GM18517 (cell line): Measurements from ENCODE around the gene SP3.
A peak's percentile ranks its signal among the peaks of the same experiment; 100 is the strongest.
"Not testable (repeated sequence)": the region's sequence is repeated elsewhere in the genome, so short reads cannot be mapped to it uniquely, and the experiment has no call there.

Experiments
- ATAC-seq: cut with Tn5 transposase; IDR thresholded peaks from one replicate; pipeline ENCODE4 v1.9.1; 2021; ENCODE audit warnings: mild to moderate bottlenecking, moderate library complexity; ENCODE audit not compliant: unreplicated experiment

The SP3 gene

GRCh38 chr2:173892341-173892740 lies 72.8 kb downstream of the SP3 start:
- no peak for ATAC-seq

DNA sequence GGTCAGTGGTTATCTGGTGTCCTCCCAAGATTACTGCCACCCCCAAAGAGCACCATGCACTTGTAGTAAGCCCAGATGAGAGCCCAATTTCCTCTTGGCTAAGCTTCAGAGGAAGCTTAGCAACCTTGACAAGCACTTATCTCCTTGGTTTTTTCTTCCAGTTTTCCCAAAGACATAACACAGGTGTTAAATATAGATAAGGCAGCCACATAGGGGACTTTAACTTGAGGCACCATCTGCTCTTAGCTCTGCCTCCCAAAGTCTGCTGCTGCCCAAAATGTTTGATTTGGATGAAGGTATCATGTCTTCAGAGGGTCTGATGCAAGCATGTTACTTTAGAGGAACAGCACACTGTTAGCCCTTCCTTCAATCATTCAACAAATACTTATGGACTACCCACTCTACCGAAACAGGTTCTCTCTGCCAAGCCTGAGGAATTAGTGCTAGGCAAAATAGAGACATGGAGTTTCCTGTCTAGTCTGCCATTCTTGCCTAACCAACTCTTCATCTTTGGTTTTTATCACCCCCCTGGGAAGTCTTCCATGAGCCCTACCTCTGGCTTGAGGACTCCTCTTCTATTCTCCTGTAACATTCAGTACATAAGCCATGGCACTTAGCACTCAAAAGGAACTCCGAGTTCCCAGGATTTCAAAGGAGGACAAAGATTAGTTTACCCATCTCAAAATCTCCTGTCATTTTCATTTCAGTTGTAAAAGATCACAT lies 73.7 kb downstream of the SP3 start:
- no peak for ATAC-seq

GRCh38 chr2:173889464-173889863 lies 75.7 kb downstream of the SP3 start:
- not testable (repeated sequence) for ATAC-seq

DNA sequence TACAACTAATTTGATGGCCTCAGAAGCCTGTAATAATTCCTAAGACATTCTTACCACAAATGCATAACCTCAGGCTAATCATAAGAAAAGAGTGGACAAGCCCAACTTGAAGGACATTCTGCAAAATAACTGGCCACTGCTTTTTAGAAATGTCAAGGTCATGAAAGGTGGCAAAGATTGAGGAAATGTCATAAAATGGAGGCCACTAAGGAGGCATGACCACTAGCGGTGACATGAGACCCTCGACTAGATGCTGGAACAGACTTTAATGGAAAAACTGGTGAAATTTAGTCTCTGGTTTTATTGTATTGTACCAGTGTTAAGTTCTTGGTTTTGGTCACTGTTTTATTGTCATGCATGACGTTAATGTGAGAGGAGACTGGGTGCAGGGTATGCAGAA lies 78.6 kb downstream of the SP3 start:
- ATAC-seq = no peak

- no peak for ATAC-seq
Observed at GRCh38 chr2:173884025-173884802, 81.0 kb downstream of the SP3 start.

DNA sequence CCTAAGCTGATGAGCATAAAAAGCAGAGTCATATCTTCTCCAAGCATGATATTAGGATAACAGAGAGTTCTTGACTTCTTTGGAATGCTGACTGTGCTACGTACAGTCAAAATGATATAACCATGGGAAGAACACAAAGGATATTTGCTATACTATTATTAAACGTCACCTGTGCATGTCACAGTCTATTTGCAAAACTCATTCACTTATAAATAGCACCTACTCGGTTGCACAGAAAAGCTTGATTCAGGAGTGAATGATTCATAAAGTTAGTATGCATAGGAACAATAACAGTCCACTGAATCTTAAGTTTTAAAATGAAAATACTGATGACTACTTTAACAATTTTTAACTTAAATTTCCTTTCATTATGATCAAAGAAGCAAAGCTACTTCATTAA lies 83.3 kb downstream of the SP3 start:
- ATAC-seq = no peak

GRCh38 chr2:173881461-173881860 lies 83.7 kb downstream of the SP3 start:
- ATAC-seq = no peak

- no peak for ATAC-seq
Observed at GRCh38 chr2:173880561-173880960, 84.6 kb downstream of the SP3 start.

DNA sequence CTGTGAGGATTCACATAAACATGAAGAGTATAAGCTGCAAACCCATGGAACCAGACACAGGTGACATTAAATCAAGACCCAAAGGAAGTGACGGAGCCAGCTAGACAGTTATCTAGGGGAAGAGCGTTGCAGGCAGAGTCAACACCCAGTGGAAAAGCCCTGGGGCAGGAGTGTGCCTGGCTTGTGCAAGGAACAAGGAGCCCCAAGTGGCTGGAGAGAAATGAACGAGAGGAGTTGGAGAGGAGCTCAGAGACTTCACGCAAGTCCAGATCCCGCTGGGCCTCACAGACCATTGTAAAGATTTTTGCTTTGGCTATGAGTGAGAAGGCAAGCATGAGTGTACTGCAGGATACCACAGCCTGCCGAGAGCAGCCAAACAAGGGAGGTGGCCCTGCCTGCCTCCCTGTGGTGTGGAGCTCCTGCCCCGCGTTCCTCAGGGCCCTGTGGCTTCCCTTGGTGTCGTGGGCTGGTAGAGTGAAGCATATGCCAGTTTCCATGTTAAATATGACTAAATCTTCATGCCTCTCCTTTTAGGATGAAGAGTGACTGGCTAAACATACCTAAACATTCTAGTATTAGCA lies 88.2 kb downstream of the SP3 start:
- ATAC-seq = no peak

DNA sequence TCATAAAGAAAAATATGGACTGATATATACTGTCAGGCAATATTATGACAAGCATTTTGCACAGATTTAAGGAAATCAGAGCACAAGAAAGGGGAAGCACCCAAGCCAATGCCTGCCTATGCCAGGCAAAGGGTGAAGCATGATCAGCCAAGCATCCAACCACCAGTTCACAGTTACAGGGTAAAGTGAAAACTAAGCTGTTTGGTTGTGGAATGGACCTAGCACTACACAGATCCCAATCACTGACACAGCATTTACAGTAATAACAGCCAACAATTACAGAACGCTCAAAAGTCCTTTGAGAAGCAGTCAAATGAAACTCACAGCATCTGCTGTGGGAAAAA lies 90.3 kb downstream of the SP3 start:
- peak; percentile 97 for ATAC-seq

DNA sequence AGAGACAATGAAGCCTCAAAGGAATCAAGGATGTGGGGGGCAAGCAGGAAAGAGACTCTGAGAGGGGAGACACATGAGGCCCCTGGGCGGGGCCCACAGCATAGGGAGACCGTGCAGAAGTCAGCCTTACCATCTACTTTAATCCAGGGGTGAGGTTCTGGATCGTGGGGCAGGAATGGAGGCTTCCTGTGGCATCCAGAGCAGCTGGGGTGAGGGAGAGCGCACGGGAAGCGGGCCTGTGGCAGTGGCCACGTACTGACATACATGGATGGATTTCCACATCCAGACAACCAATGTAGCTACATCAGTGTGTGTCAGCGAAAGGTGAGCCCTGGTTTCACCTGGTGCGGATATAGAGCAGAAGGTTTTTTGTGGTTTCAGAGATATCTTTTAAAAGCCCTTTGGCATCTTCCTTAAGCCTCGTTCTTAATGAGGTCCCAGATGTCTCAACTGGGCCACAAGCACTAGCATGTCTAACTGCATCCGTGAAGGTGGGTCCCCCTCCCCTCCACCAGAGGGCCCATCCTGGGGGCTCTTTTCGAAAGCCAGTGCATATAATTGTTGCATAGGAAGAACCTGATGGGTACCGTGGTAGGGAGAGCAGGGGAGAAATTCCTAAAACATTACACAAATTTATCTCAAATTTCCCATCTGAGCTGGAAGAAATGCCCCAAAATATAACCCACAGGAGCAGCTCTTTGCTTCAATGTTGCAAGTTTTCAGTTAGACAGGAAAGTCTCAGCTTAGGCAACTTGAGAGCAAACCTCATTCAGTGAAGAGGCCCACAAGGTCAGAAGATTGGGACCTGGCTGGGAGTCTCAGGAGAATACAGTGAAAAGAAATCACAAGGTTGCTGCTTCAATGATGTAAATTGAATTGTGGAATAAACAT lies 90.9 kb downstream of the SP3 start:
- peak; percentile 40 for ATAC-seq

- ATAC-seq = no peak
Observed at GRCh38 chr2:173872714-173873113, 92.5 kb downstream of the SP3 start.

DNA sequence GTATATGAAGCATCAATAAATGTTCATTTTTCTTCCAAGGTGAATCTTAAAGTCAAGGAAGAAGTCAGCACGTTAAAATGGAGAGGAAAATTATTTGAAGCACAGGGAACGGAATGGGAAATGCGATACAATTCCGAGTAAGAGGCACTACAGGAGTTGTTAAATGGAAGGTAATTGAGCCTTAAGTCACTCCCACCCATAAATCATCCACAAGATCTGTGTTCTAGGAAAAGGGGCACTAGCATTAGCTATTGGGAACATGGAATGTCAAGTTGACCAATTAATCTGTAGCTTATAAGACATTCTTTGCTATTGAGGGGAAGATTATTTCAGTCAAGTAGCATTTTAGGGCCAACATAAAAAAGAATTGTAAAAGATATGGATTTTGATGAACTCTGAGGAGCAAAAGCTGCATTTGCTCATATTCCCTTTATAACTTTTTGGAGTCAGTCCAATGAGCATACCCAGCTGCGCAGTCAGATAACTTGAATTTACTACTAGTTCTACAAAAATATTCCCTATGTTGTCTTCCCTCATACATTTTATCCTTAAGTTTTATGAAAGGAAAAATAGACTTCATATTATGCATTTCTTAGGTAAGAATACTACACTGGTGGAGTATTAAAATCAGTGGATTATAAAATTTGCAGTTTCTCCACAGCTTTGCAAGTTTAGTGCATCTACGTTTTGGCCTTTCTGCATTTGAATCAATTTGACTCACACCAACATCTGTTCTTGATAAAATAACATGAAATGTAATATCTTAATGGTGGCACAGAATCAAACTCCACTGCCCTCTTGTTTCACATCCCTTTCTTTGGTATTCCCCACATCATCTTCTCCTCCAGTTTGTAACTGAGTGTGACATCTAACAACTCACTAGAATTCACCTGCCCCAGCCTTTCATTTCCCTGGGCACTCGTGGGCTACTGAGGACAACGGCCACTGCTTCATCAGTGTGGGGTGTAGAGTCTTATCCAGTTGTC lies 95.6 kb downstream of the SP3 start:
- ATAC-seq = no peak

- ATAC-seq = no peak
Observed at GRCh38 chr2:173868406-173868805, 96.8 kb downstream of the SP3 start.

DNA sequence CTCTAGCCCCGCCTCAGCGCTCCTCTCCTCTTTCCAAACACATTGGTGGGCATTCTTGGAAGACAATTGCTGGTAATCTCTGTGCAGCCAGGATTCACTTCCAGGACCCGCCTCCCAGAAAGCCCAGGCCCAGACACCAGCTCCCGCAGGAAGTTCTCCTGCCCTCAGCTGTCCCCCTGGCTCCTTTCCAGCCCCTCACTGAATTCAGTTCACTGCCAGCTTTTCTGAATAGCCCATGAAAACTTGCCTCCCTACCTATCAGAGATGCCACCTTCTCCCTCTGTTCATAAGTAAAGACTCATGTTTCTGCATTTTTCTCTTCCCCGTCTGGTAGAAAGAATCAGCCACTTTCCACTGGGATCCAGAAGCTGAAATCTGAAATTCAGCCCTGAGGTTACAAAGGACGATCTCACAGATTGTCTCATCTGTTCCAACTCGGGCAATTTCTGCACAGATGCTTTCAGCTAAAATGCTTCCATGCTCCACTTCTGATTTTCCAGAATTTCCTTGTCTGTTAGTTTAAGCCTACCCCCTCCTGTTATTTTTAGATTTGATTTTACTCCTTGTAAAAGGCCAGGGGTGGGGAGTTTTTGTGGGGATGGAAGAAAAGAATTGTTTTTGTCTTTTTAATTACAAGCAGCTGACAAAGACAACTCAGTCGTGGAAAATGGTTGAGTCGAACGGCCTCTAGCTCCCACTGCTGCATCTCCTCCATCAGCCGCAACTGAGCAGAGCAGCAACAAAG lies 98.1 kb downstream of the SP3 start:
- ATAC-seq = no peak

DNA sequence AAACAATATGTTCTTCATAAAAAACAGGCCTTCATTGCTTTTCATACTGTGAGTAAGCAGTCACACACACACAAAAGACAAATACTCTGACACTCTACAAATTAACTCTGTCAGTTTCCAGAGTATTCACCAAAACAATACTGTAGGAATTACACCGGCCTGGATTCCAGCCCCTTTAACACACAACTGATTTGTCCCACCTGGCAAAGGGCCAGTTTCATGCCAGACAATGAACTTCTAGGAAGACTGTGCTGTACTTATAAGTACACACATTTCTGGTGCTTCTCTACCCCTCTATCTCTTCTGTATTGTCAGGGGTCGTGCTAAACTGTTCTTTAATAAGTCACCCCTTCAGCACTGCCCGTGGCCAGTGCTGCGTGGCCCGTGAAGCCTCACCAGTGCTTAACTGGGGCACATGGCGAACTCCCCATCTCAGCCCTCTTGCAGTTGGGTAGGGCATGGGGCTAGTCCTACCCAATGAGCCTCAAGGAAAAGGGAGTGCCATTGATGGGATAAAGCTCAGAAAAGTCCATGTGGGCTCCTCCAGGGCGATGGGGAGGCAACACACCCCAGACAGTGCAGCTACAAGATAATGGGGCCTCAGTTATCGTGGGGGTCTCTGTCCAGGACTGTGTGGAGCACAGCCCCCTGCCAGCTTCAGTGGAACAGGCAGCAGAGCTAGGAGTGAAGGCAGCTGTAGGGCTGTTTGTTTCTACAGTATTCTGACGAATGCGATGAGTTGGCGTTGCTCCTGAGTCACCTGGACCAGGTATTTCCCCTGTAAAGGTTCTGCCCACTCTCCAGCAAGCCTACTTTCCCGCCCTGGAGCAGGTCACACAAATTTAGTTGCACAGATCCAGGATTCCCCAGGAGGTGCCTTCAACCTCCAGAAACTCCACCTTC lies 99.0 kb downstream of the SP3 start:
- no peak for ATAC-seq

DNA sequence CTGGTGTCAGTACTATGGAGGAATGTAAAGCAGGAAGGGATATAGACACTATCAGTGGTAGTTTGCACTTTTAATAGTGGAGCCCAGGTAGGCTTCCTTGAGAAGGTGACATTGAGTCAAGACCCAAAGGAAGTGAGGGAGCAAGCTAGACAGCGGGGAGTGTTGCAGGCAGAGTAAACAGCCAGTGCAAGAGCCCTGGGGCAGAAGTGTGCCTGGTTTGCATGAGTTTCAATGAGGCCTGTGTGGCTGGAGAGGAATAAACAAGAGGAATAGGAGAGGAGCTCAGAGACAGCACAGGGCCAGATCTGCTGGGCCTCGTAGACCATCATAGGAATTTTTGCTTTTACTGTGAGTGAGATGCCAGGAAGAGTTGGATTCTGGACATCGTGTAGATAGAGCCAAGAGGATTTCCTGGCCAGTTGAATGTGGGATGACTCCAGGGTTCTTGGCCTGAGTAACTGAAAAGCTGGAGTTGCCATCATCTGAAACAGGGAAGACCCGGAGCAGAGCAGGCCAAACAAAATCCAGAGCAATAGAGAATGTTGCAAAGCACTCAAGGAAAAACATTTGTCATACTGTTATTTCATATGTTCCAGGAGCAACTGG lies 102.5 kb downstream of the SP3 start:
- no peak for ATAC-seq

GRCh38 chr2:173860566-173860965 lies 104.6 kb downstream of the SP3 start:
- no peak for ATAC-seq
